Measurements from ENCODE around the gene VEGFD. TPM values are rescaled to one million over a fixed set of nuclear protein-coding genes. Genes with fewer than 3 reads are reported as not detected.

The VEGFD gene
- polyA plus RNA-seq, 3 donors = not detected

GRCh38 chrX:15328131-15328530, 56.1 kb downstream of the VEGFD start:
- Histone ChIP-seq H3K9me3 (replicated peaks in 1 of 2; ENCODE audit: control insufficient read depth in 1 of 2, insufficient read depth in 1 of 2, low read length in 2 of 2) (no peaks in the 10 kb centered on the region), H3K27ac (ENCODE audit: low read depth in 1 of 2, low read length in 2 of 2) (no peak overlapping the region), H3K27me3 (ENCODE audit: control insufficient read depth in 2 of 2, insufficient read depth in 2 of 2, low read length in 2 of 2) (peaks cover 0 to 16% of the 10 kb centered on the region in 2 donors), H3K79me2 (ENCODE audit: insufficient read depth, low read length) (peaks cover 3% of the 10 kb centered on the region), H3K36me3 (replicated peaks in 1 of 2; ENCODE audit: control insufficient read depth in 1 of 2, insufficient read depth in 2 of 2, low read length in 2 of 2) (peaks cover 30 to 69% of the 10 kb centered on the region in 2 donors), H3K4me2 (replicated peaks; ENCODE audit: extremely low read depth, low read length, poor library complexity, severe bottlenecking) (no peak overlapping the region), H3K4me3 (replicated peaks in 1 of 3; ENCODE audit: low read depth in 2 of 3, low read length in 3 of 3) (no peak overlapping the region), H3K9ac (ENCODE audit: insufficient read depth, low read length, poor library complexity, severe bottlenecking) (no peak overlapping the region), H2AFZ (ENCODE audit: insufficient read depth, low read depth, low read length, poor library complexity, severe bottlenecking) (no peak overlapping the region), H3K4me1 (ENCODE audit: control insufficient read depth in 1 of 2, insufficient read depth in 2 of 2, low read length in 2 of 2) (no peaks in the 10 kb centered on the region), H4K20me1 (ENCODE audit: insufficient read depth, low read length) (no peaks in the 10 kb centered on the region)
- WGBS (ENCODE audit: insufficient coverage) = no CpG with 5 or more reads among the region's 3 CpGs
- Mint-ChIP-seq H3K9me3 (no peaks in the 10 kb centered on the region), H3K27me3 (ENCODE audit: low read depth in 3 of 3) (peaks cover 0 to 6% (median 0%) of the 10 kb centered on the region in 3 donors), H3K27ac (peak overlapping the region in 1 of 7 donors; percentile 69), H3K4me1 (no peaks in the 10 kb centered on the region), H3K4me3 (no peak overlapping the region), H3K36me3 (peaks cover 39 to 43% of the 10 kb centered on the region in 2 donors)
- no peak for DNase-seq
- intact Hi-C loops (cut with micrococcal nuclease) = no loop called here
- no peak for TF ChIP-seq CTCF (IDR thresholded peaks at IDR 0.05)

GRCh38 chrX:15322472-15322871, 61.7 kb downstream of the VEGFD start:
- H3K4me1 Mint-ChIP-seq = peaks cover 11% of the 10 kb centered on the region
- no CpG with 5 or more reads among the region's 5 CpGs for WGBS (ENCODE audit: insufficient coverage)
- H3K4me3 Mint-ChIP-seq = no peak overlapping the region
- intact Hi-C loops (cut with micrococcal nuclease) = no loop called here
- Histone ChIP-seq H3K79me2 (ENCODE audit: insufficient read depth, low read length) (no peaks in the 10 kb centered on the region), H3K4me1 (ENCODE audit: control insufficient read depth in 1 of 2, insufficient read depth in 2 of 2, low read length in 2 of 2) (peaks cover 6 to 10% of the 10 kb centered on the region in 2 donors), H3K27ac (ENCODE audit: low read depth in 1 of 2, low read length in 2 of 2) (no peak overlapping the region), H3K9me3 (replicated peaks in 1 of 2; ENCODE audit: control insufficient read depth in 1 of 2, insufficient read depth in 1 of 2, low read length in 2 of 2) (no peaks in the 10 kb centered on the region), H3K9ac (ENCODE audit: insufficient read depth, low read length, poor library complexity, severe bottlenecking) (no peak overlapping the region), H3K36me3 (replicated peaks in 1 of 2; ENCODE audit: control insufficient read depth in 1 of 2, insufficient read depth in 2 of 2, low read length in 2 of 2) (peaks cover 11 to 41% of the 10 kb centered on the region in 2 donors), H3K27me3 (ENCODE audit: control insufficient read depth in 2 of 2, insufficient read depth in 2 of 2, low read length in 2 of 2) (peaks cover 0 to 10% of the 10 kb centered on the region in 2 donors), H4K20me1 (ENCODE audit: insufficient read depth, low read length) (no peaks in the 10 kb centered on the region), H3K4me2 (replicated peaks; ENCODE audit: extremely low read depth, low read length, poor library complexity, severe bottlenecking) (no peak overlapping the region), H3K4me3 (replicated peaks in 1 of 3; ENCODE audit: low read depth in 2 of 3, low read length in 3 of 3) (no peak overlapping the region), H2AFZ (ENCODE audit: insufficient read depth, low read depth, low read length, poor library complexity, severe bottlenecking) (no peak overlapping the region)
- no peak for DNase-seq
- peak overlapping the region in 3 of 7 donors; percentile 90 to 95 (median 95) for H3K27ac Mint-ChIP-seq
- H3K36me3 Mint-ChIP-seq = peaks cover 34% of the 10 kb centered on the region in 2 donors
- H3K9me3 Mint-ChIP-seq = no peaks in the 10 kb centered on the region
- H3K27me3 Mint-ChIP-seq (ENCODE audit: low read depth in 3 of 3) = peaks cover 0 to 7% (median 0%) of the 10 kb centered on the region in 3 donors
- no peak for TF ChIP-seq CTCF (IDR thresholded peaks at IDR 0.05)
